Measurements from ENCODE around the gene ABCC2.
"Not testable (repeated sequence)": the region's sequence is repeated elsewhere in the genome, so short reads cannot be mapped to it uniquely, and the experiment has no call there.

ABCC2 gene

GRCh38 chr10:99814143-99814542 lies 31.7 kb downstream of the ABCC2 start:
- H3K36me3 Mint-ChIP-seq, result peaks cover 4% of the 10 kb centered on the region

GRCh38 chr10:99815621-99816020 lies 33.2 kb downstream of the ABCC2 start:
- no peaks in the 10 kb centered on the region for H3K9me3 Mint-ChIP-seq
- H3K36me3 Mint-ChIP-seq, result peaks cover 5% of the 10 kb centered on the region
- no peaks in the 10 kb centered on the region for H3K4me1 Mint-ChIP-seq
- H3K27me3 Mint-ChIP-seq, result no peaks in the 10 kb centered on the region
- H3K4me3 Mint-ChIP-seq, result no peak overlapping the region
- no peak overlapping the region for H3K27ac Mint-ChIP-seq

More at GRCh38 chr10:99814143-99814542, 31.7 kb downstream of the ABCC2 start:
- H3K9me3 Mint-ChIP-seq, result no peaks in the 10 kb centered on the region
- no peak overlapping the region for H3K4me3 Mint-ChIP-seq
- no peaks in the 10 kb centered on the region for H3K27me3 Mint-ChIP-seq
- no peak overlapping the region for H3K27ac Mint-ChIP-seq
- H3K4me1 Mint-ChIP-seq, result no peaks in the 10 kb centered on the region

- peaks cover 5% of the 10 kb centered on the region for H3K9me3 Mint-ChIP-seq
- no peak overlapping the region for H3K27ac Mint-ChIP-seq
- H3K4me1 Mint-ChIP-seq, result no peaks in the 10 kb centered on the region
- no peaks in the 10 kb centered on the region for H3K27me3 Mint-ChIP-seq
- no peak overlapping the region for H3K4me3 Mint-ChIP-seq
- H3K36me3 Mint-ChIP-seq, result peaks cover 9% of the 10 kb centered on the region
These were observed 45.5 kb downstream of the ABCC2 start for GRCh38 chr10:99827936-99828335.

- H3K4me3 Mint-ChIP-seq, result no peak overlapping the region
- peaks cover 5% of the 10 kb centered on the region for H3K9me3 Mint-ChIP-seq
- no peaks in the 10 kb centered on the region for H3K27me3 Mint-ChIP-seq
- no peaks in the 10 kb centered on the region for H3K4me1 Mint-ChIP-seq
- H3K36me3 Mint-ChIP-seq, result peaks cover 9% of the 10 kb centered on the region
- no peak overlapping the region for H3K27ac Mint-ChIP-seq
These were observed 46.0 kb downstream of the ABCC2 start for GRCh38 chr10:99828464-99828863.

- Mint-ChIP-seq H3K36me3 (peaks cover 9% of the 10 kb centered on the region), H3K4me3 (no peak overlapping the region), H3K9me3 (peaks cover 5% of the 10 kb centered on the region), H3K27me3 (no peaks in the 10 kb centered on the region), H3K4me1 (no peaks in the 10 kb centered on the region), H3K27ac (no peak overlapping the region)
These were observed 50.0 kb downstream of the ABCC2 start for GRCh38 chr10:99832439-99832838.

- H3K9me3 Mint-ChIP-seq, result no peaks in the 10 kb centered on the region
- H3K4me1 Mint-ChIP-seq, result no peaks in the 10 kb centered on the region
- peaks cover 3% of the 10 kb centered on the region for H3K36me3 Mint-ChIP-seq
- H3K27ac Mint-ChIP-seq, result no peak overlapping the region
- H3K27me3 Mint-ChIP-seq, result no peaks in the 10 kb centered on the region
- no peak overlapping the region for H3K4me3 Mint-ChIP-seq
These were observed 52.0 kb downstream of the ABCC2 start for GRCh38 chr10:99834410-99834809.

GRCh38 chr10:99835947-99836346 lies 53.5 kb downstream of the ABCC2 start:
- H3K4me1 Mint-ChIP-seq, result no peaks in the 10 kb centered on the region
- H3K27ac Mint-ChIP-seq, result no peak overlapping the region
- H3K9me3 Mint-ChIP-seq, result no peaks in the 10 kb centered on the region
- H3K27me3 Mint-ChIP-seq, result no peaks in the 10 kb centered on the region
- H3K36me3 Mint-ChIP-seq, result no peaks in the 10 kb centered on the region
- H3K4me3 Mint-ChIP-seq, result no peak overlapping the region

GRCh38 chr10:99836711-99837110 lies 54.3 kb downstream of the ABCC2 start:
- Mint-ChIP-seq H3K27ac (no peak overlapping the region), H3K4me3 (no peak overlapping the region), H3K27me3 (no peaks in the 10 kb centered on the region), H3K9me3 (no peaks in the 10 kb centered on the region), H3K4me1 (no peaks in the 10 kb centered on the region), H3K36me3 (no peaks in the 10 kb centered on the region)

- H3K36me3 Mint-ChIP-seq, H3K9me3 Mint-ChIP-seq, H3K4me1 Mint-ChIP-seq, H3K27me3 Mint-ChIP-seq, H3K27ac Mint-ChIP-seq, H3K4me3 Mint-ChIP-seq: not testable (repeated sequence)
These were observed 58.4 kb downstream of the ABCC2 start for GRCh38 chr10:99840859-99841258.

- Mint-ChIP-seq H3K36me3 (no peaks in the 10 kb centered on the region), H3K4me3 (no peak overlapping the region), H3K27ac (no peak overlapping the region), H3K27me3 (no peaks in the 10 kb centered on the region), H3K4me1 (peaks cover 8% of the 10 kb centered on the region), H3K9me3 (no peaks in the 10 kb centered on the region)
These were observed 59.3 kb downstream of the ABCC2 start for GRCh38 chr10:99841746-99842145.

GRCh38 chr10:99843310-99843709 lies 60.9 kb downstream of the ABCC2 start:
- Mint-ChIP-seq H3K4me1 (peaks cover 8% of the 10 kb centered on the region), H3K27me3 (no peaks in the 10 kb centered on the region), H3K4me3 (no peak overlapping the region), H3K36me3 (no peaks in the 10 kb centered on the region), H3K9me3 (no peaks in the 10 kb centered on the region), H3K27ac (no peak overlapping the region)

GRCh38 chr10:99844433-99844955 lies 62.1 kb downstream of the ABCC2 start:
- Mint-ChIP-seq H3K27ac (no peak overlapping the region), H3K9me3 (no peaks in the 10 kb centered on the region), H3K4me1 (peaks cover 8% of the 10 kb centered on the region), H3K4me3 (no peak overlapping the region), H3K36me3 (no peaks in the 10 kb centered on the region), H3K27me3 (no peaks in the 10 kb centered on the region)

- Mint-ChIP-seq H3K27ac (no peak overlapping the region), H3K4me3 (no peak overlapping the region), H3K36me3 (peaks cover 2% of the 10 kb centered on the region), H3K4me1 (peaks cover 8% of the 10 kb centered on the region), H3K9me3 (no peaks in the 10 kb centered on the region), H3K27me3 (no peaks in the 10 kb centered on the region)
These were observed 63.5 kb downstream of the ABCC2 start for GRCh38 chr10:99845837-99846382.

- H3K9me3 Mint-ChIP-seq, result no peaks in the 10 kb centered on the region
- H3K4me1 Mint-ChIP-seq, result peaks cover 8% of the 10 kb centered on the region
- H3K36me3 Mint-ChIP-seq, result peaks cover 10% of the 10 kb centered on the region
- no peak overlapping the region for H3K27ac Mint-ChIP-seq
- H3K27me3 Mint-ChIP-seq, result no peaks in the 10 kb centered on the region
- no peak overlapping the region for H3K4me3 Mint-ChIP-seq
These were observed 66.6 kb downstream of the ABCC2 start for GRCh38 chr10:99849057-99849456.

GRCh38 chr10:99849536-99849935 lies 67.1 kb downstream of the ABCC2 start:
- H3K27ac Mint-ChIP-seq, result no peak overlapping the region
- no peaks in the 10 kb centered on the region for H3K9me3 Mint-ChIP-seq
- H3K36me3 Mint-ChIP-seq, result peaks cover 10% of the 10 kb centered on the region
- H3K4me3 Mint-ChIP-seq, result no peak overlapping the region
- peaks cover 8% of the 10 kb centered on the region for H3K4me1 Mint-ChIP-seq
- H3K27me3 Mint-ChIP-seq, result no peaks in the 10 kb centered on the region

GRCh38 chr10:99850021-99850766 lies 67.8 kb downstream of the ABCC2 start:
- Mint-ChIP-seq H3K27me3 (no peaks in the 10 kb centered on the region), H3K27ac (no peak overlapping the region), H3K9me3 (no peaks in the 10 kb centered on the region), H3K4me3 (no peak overlapping the region), H3K36me3 (peaks cover 11% of the 10 kb centered on the region), H3K4me1 (peaks cover 8% of the 10 kb centered on the region)
